HEK293 (cell line): ENCODE results near the gene MMP14.
A peak's percentile ranks its signal among the peaks of the same experiment; 100 is the strongest.
"Not testable (repeated sequence)": the region's sequence is repeated elsewhere in the genome, so short reads cannot be mapped to it uniquely, and the experiment has no call there.

Experiments
- CTCF ChIA-PET: fragments of 350-600 bp; formaldehyde crosslinking; extraction: SDS; loops from one replicate; lab custom pipeline; 2021; ENCODE audit warnings: antibody characterized with exemption; lab: Yijun Ruan, JAX
- POLR2A ChIA-PET: fragments of 300-600 bp; formaldehyde crosslinking; extraction: SDS; loops from one replicate; lab custom pipeline; 2020; ENCODE audit warnings: antibody characterized with exemption, inconsistent platforms; lab: Yijun Ruan, JAX
- H3K27ac ChIP-seq: fragments of 200-500 bp; sonication (Bioruptor generic); 2 replicates; pipeline ENCODE4 v1.5.1; 2014; ENCODE audit warnings: low read depth, low read length, control low read depth, inconsistent platforms; ENCODE audit errors: extremely low read depth
- H3K36me3 ChIP-seq, 2 experiments: fragments of 200-500 bp in 1 of 2; sonication (Bioruptor generic) in 1 of 2; 1 replicate in 1 of 2; 2 replicates in 1 of 2; pipeline ENCODE4 v1.5.1; 2014 to 2017; ENCODE audit warnings: inconsistent platforms in 2 of 2, low read length in 2 of 2; ENCODE audit not compliant: control insufficient read depth in 2 of 2, insufficient read depth in 1 of 2
- H3K4me1 ChIP-seq: fragments of 200-500 bp; sonication (Bioruptor generic); 2 replicates; pipeline ENCODE4 v1.5.1; 2014; ENCODE audit warnings: mild to moderate bottlenecking, low read length, inconsistent platforms; ENCODE audit not compliant: control insufficient read depth, insufficient read depth
- H3K4me3 ChIP-seq: 2 replicates; pipeline ENCODE4 v1.5.1; 2011; ENCODE audit warnings: low read depth, mild to moderate bottlenecking, control low read depth, low read length, moderate library complexity
- H3K9me3 ChIP-seq: fragments of 200-500 bp; sonication (Bioruptor generic); 2 replicates; pipeline ENCODE4 v1.5.1; 2014; ENCODE audit warnings: low read depth, low read length, inconsistent platforms; ENCODE audit not compliant: control insufficient read depth, insufficient read depth
- BCL11B ChIP-seq: fragments of 450-650 bp; formaldehyde crosslinking; IDR thresholded peaks from 2 replicates; pipeline ENCODE4 v1.5.1; 2016; ENCODE audit warnings: low read depth, missing biosample characterization, missing genetic modification characterization
- GLI4 ChIP-seq: fragments of 450-650 bp; formaldehyde crosslinking; IDR thresholded peaks from 2 replicates; pipeline ENCODE4 v1.5.1; 2016; ENCODE audit warnings: missing biosample characterization, missing genetic modification characterization
- KLF10 ChIP-seq: fragments of 450-650 bp; IDR thresholded peaks from 2 replicates; pipeline ENCODE4 v1.5.1; 2018; ENCODE audit warnings: missing biosample characterization, mild to moderate bottlenecking, missing genetic modification characterization
- YY1 ChIP-seq: fragments of 450-650 bp; formaldehyde crosslinking; IDR thresholded peaks from 2 replicates; pipeline ENCODE4 v1.5.1; 2018; ENCODE audit warnings: missing biosample characterization, missing genetic modification characterization
- ZBTB11 ChIP-seq: fragments of 450-650 bp; formaldehyde crosslinking; conservative IDR thresholded peaks from 2 replicates; pipeline ENCODE4 v1.5.1; 2016; ENCODE audit warnings: low read depth, missing biosample characterization, missing genetic modification characterization
- ZNF223 ChIP-seq: fragments of 450-650 bp; formaldehyde crosslinking; IDR thresholded peaks from 2 replicates; pipeline ENCODE4 v1.5.1; 2016; ENCODE audit warnings: missing biosample characterization, missing genetic modification characterization
- ZNF266 ChIP-seq: fragments of 450-650 bp; formaldehyde crosslinking; IDR thresholded peaks from 2 replicates; pipeline ENCODE4 v1.5.1; 2016; ENCODE audit warnings: missing biosample characterization, missing genetic modification characterization, low read depth
- ZNF324 ChIP-seq: fragments of 450-650 bp; formaldehyde crosslinking; IDR thresholded peaks from 2 replicates; pipeline ENCODE4 v1.5.1; 2016; ENCODE audit warnings: missing biosample characterization, missing genetic modification characterization
- ZNF394 ChIP-seq: fragments of 450-650 bp; formaldehyde crosslinking; IDR thresholded peaks from 2 replicates; pipeline ENCODE4 v1.5.1; 2016; ENCODE audit warnings: missing biosample characterization, missing genetic modification characterization, mild to moderate bottlenecking, moderate library complexity, borderline replicate concordance
- ZNF398 ChIP-seq: fragments of 450-650 bp; formaldehyde crosslinking; IDR thresholded peaks from 2 replicates; pipeline ENCODE4 v1.5.1; 2017; ENCODE audit warnings: missing biosample characterization, missing genetic modification characterization
- ZNF404 ChIP-seq: fragments of 450-650 bp; formaldehyde crosslinking; IDR thresholded peaks from 2 replicates; pipeline ENCODE4 v1.5.1; 2017; ENCODE audit warnings: missing biosample characterization, missing genetic modification characterization
- ZNF521 ChIP-seq: fragments of 450-650 bp; formaldehyde crosslinking; IDR thresholded peaks from 2 replicates; pipeline ENCODE4 v1.5.1; 2017; ENCODE audit warnings: missing biosample characterization, mild to moderate bottlenecking, missing genetic modification characterization
- ZNF558 ChIP-seq: fragments of 450-650 bp; formaldehyde crosslinking; IDR thresholded peaks from 2 replicates; pipeline ENCODE4 v1.5.1; 2016; ENCODE audit warnings: missing biosample characterization, missing genetic modification characterization
- TF ChIP-seq, protein P1 (sequence below): fragments of 450-650 bp; formaldehyde crosslinking; IDR thresholded peaks from 2 replicates; pipeline ENCODE4 v1.5.1; 2017; ENCODE audit warnings: missing biosample characterization, missing genetic modification characterization
- TF ChIP-seq, protein P2 (sequence below): fragments of 450-650 bp; formaldehyde crosslinking; IDR thresholded peaks from 2 replicates; pipeline ENCODE4 v1.5.1; 2017; ENCODE audit warnings: missing biosample characterization, missing genetic modification characterization

The MMP14 gene

DNA sequence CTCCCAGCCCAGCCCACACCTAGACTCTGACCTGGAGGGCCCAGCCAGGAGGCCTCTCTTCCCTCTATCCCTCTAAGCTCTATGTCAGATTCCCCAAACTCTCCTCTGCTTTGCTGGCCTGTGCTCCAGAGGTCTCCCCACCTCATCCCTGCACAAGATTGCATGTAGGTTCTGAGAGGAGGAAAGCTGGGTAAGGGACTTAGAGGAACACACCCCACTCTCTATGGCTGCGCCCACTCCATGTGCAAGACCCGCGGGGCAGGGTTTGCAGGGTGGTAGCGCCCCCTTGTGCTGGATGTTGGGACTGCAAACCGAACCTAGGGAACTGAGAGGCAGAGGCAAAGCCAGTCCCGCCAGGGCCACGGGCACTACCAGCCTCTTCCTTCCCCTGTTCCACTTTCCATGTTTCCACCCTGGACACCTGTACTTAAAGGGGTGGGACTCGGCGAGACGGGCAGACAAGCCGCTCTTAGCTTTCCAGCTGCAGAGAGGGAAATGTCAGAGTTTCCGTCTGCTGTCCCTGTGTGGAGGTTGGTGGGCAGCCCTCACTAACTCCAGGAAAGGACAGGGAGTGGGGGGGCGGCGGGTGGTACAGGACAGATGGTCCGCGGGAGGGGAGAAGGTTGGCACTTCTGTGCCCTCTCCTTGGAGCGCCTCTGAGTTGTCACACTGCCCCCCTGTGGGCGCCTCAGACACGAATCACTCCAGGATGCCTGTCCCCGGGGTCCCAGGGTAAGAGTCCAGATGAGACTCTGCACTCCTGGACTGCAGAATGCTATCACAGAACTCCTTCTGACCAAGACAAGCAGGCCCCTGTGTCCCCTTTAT lies 16.8 kb downstream of the MMP14 start (continued):
- TF ChIP-seq ZNF398 (tag by site-specific recombination) (0 out of 2 replicates have a peak, but pooled peaks have one; percentile 34), ZNF394 (tag by site-specific recombination) (peak; percentile 36; the same call in 1 of the 2 replicates), ZBTB11 (tag by site-specific recombination) (no peak), YY1 (tag by site-specific recombination) (no peak), KLF10 (no peak), ZNF266 (tag by site-specific recombination) (no peak), GLI4 (no peak), BCL11B (no peak), ZNF521 (tag by site-specific recombination) (no peak), ZNF558 (tag by site-specific recombination) (no peak), ZNF223 (no peak), ZNF404 (tag by site-specific recombination) (no peak), ZNF324 (tag by site-specific recombination) (no peak)
- TF ChIP-seq, protein P1, sequence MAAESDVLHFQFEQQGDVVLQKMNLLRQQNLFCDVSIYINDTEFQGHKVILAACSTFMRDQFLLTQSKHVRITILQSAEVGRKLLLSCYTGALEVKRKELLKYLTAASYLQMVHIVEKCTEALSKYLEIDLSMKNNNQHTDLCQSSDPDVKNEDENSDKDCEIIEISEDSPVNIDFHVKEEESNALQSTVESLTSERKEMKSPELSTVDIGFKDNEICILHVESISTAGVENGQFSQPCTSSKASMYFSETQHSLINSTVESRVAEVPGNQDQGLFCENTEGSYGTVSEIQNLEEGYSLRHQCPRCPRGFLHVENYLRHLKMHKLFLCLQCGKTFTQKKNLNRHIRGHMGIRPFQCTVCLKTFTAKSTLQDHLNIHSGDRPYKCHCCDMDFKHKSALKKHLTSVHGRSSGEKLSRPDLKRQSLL (tag by site-specific recombination), result no peak
- TF ChIP-seq, protein P2, sequence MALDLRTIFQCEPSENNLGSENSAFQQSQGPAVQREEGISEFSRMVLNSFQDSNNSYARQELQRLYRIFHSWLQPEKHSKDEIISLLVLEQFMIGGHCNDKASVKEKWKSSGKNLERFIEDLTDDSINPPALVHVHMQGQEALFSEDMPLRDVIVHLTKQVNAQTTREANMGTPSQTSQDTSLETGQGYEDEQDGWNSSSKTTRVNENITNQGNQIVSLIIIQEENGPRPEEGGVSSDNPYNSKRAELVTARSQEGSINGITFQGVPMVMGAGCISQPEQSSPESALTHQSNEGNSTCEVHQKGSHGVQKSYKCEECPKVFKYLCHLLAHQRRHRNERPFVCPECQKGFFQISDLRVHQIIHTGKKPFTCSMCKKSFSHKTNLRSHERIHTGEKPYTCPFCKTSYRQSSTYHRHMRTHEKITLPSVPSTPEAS, result no peak; the same call in 1 of the 2 replicates

DNA sequence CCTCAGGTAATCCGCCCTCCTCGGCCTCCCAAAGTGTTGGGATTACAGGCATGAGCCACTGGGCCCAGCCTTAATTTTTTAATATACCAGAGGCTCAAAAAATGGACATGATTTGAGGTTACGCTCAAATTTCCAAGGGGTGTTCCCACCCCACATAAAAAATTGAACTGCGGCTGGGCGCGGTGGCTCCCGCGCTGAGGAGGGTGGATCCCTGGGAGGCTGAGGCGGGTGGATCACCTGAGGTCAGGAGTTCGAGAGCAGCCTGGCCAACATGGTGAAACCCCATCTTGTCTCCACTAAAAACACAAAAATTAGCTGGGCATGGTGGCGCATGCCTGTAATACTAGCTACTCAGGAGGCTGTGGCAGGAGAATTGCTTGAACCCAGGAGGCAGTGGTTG lies 17.9 kb downstream of the MMP14 start:
- not testable (repeated sequence) for H3K36me3 ChIP-seq, H3K4me1 ChIP-seq, H3K27ac ChIP-seq, H3K9me3 ChIP-seq, H3K4me3 ChIP-seq
- CTCF ChIA-PET, result interaction anchor here (0.6 to 9.7 kb wide), 38 partner anchors 9 to 637 kb away, joined by 3 to 115 read pairs (median 8); partner anchors contain the start of genes MMP14, MRPL52, OR6J1 and OXA1L
- POLR2A ChIA-PET, result interaction anchor here (2.5 kb wide), 1 partner anchor 31 kb away, joined by 6 read pairs; no protein-coding TSS in a partner anchor
